Nephron progenitor cell (in vitro differentiated cells): ENCODE measurements around the gene GLIPR2.
A peak's percentile ranks its signal among the peaks of the same experiment; 100 is the strongest.

Experiments
- DNase-seq: peaks from one replicate; pipeline ENCODE4 v3.0.0; 2021
- H3K27ac Mint-ChIP-seq: 2 replicates; pipeline ENCODE4 v1.8.0; 2021; ENCODE audit warnings: mild to moderate bottlenecking, moderate library complexity, mixed read lengths
- H3K27me3 Mint-ChIP-seq: 2 replicates; pipeline ENCODE4 v1.8.0; 2021; ENCODE audit warnings: mild to moderate bottlenecking, low read depth, mixed read lengths; ENCODE audit not compliant: poor library complexity
- H3K36me3 Mint-ChIP-seq: 2 replicates; pipeline ENCODE4 v1.8.0; 2021; ENCODE audit warnings: low read depth, mixed read lengths
- H3K4me1 Mint-ChIP-seq: 2 replicates; pipeline ENCODE4 v1.8.0; 2021; ENCODE audit warnings: mixed read lengths
- H3K4me3 Mint-ChIP-seq: 2 replicates; pipeline ENCODE4 v1.8.0; 2021; ENCODE audit warnings: mild to moderate bottlenecking, moderate library complexity, mixed read lengths
- H3K9me3 Mint-ChIP-seq: 2 replicates; pipeline ENCODE4 v1.8.0; 2021; ENCODE audit warnings: mild to moderate bottlenecking, moderate library complexity, mixed read lengths
- CTCF ChIP-seq: fragments of 200-600 bp; sonication (generic); IDR thresholded peaks from 2 replicates; pipeline ENCODE4 v1.5.0; 2021; ENCODE audit warnings: antibody characterized with exemption

GLIPR2 gene

DNA sequence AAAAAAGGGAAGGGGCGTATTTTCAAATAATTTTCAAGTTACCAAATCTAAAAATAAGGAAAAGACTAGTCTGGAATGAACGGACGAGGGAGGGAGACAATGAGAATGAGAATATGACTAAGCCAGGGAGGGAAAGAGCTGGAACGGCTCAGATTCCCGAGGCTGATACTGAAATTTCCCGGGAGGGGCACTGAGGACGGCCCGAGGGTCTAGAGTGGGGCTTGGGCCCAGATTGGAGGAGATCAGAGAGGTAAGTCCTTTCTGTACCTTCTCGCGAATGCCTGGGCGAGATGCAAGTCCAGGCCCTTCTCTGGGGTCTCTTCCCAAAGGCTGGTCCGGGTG lies 29.3 kb downstream of the GLIPR2 start:
- peaks cover 8% of the 10 kb centered on the region for H3K36me3 Mint-ChIP-seq
- peaks cover 61% of the 10 kb centered on the region for H3K4me1 Mint-ChIP-seq
- no peak overlapping the region for H3K27ac Mint-ChIP-seq
- H3K27me3 Mint-ChIP-seq, result peaks cover 4% of the 10 kb centered on the region
- no peaks in the 10 kb centered on the region for H3K9me3 Mint-ChIP-seq
- DNase-seq, result no peak
- H3K4me3 Mint-ChIP-seq, result no peak overlapping the region
- no peak for TF ChIP-seq CTCF

DNA sequence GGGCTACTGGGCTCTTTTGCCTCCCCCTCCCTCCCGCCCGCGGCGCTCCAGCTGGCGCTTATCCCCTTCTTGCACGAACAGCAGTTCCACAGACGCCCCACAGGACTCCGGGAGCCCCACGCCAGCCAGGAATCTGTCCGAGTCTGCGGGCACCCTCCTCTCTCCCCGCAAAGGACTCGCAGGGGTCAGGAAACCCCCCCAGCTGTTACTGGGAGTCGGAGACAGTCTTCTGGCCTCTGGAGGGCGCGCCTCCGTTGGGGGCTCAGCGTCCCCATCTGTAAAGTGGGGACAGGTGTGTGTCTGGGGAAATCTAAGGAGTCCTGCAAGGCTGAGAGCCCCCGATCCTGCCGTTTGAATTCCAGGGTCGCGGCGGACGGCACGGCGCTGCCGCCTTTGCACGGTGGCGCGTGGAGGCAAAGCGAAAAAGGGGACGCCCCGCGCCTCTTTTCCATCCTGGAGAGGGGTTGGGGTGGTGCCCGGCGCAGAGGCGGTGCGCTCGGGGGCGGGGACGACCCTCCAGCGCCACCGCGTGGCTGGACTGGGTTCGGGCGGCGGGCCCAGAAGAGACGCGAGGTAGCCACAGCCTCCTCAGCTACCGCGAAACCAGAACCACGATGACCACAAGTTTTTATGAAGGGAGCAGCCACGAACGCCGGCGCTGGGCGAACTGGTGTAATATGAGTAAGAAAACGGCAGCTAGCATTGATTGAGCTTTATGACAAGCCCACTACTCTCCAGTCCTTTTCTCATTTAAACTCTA lies 29.8 kb downstream of the GLIPR2 start:
- peak; percentile 89 for DNase-seq
- Mint-ChIP-seq H3K36me3 (peaks cover 4% of the 10 kb centered on the region), H3K9me3 (no peaks in the 10 kb centered on the region), H3K27ac (no peak overlapping the region), H3K27me3 (peaks cover 4% of the 10 kb centered on the region), H3K4me3 (peak overlapping the region; percentile 48), H3K4me1 (peaks cover 55% of the 10 kb centered on the region)
- TF ChIP-seq CTCF, result peak; percentile 93

DNA sequence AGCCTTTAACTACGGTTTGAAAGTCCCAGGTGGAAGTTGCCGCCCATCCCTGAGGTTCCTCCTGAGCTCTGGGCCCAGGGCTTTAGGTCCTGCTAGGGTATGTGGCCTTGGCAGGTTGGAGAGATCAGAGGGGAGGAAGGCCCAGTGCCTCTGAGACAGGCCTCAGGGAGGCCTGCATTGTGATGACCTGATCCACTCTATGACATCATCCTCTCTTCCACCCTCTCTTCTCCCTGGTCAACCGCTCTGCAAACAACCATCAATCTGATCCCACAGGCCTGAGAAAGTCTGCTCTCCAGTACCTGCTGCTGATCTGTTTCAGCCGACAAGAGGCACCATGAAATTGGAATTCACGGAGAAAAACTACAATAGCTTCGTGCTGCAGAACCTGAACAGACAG lies 32.6 kb downstream of the GLIPR2 start, which contains the start of gene CCIN:
CCIN (plus strand) TSS at position 223 of the 400 bp plus-strand sequence; CDS start at position 338, 115 bp downstream.
- no peaks in the 10 kb centered on the region for H3K27me3 Mint-ChIP-seq
- DNase-seq, result no peak
- TF ChIP-seq CTCF, result no peak
- H3K9me3 Mint-ChIP-seq, result no peaks in the 10 kb centered on the region
- H3K4me1 Mint-ChIP-seq, result peaks cover 32% of the 10 kb centered on the region
- H3K4me3 Mint-ChIP-seq, result no peak within 1 kb of the TSS
- H3K27ac Mint-ChIP-seq, result no peak within 1 kb of the TSS
- H3K36me3 Mint-ChIP-seq, result no peaks in the 10 kb centered on the region

GRCh38 chr9:36169708-36170107 lies 33.2 kb downstream of the GLIPR2 start:
- Mint-ChIP-seq H3K4me3 (no peak overlapping the region), H3K27ac (no peak overlapping the region), H3K36me3 (no peaks in the 10 kb centered on the region), H3K4me1 (peaks cover 32% of the 10 kb centered on the region), H3K27me3 (no peaks in the 10 kb centered on the region), H3K9me3 (no peaks in the 10 kb centered on the region)
- no peak for DNase-seq
- no peak for TF ChIP-seq CTCF

DNA sequence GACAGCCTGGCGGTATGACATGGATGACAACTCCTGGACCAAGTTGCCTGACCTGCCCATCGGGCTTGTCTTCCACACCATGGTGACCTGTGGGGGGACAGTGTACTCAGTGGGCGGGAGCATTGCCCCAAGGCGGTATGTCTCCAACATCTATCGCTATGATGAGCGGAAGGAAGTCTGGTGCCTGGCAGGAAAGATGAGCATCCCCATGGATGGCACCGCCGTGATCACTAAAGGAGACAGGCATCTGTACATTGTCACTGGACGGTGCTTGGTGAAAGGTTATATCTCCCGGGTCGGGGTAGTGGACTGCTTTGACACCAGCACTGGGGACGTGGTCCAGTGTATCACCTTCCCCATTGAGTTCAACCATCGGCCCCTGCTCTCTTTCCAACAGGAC lies 34.0 kb downstream of the GLIPR2 start:
- no peaks in the 10 kb centered on the region for H3K9me3 Mint-ChIP-seq

More for the DNA sequence above, 34.0 kb downstream of the GLIPR2 start:
- Mint-ChIP-seq H3K36me3 (no peaks in the 10 kb centered on the region), H3K4me3 (no peak overlapping the region), H3K4me1 (peaks cover 31% of the 10 kb centered on the region), H3K27me3 (no peaks in the 10 kb centered on the region), H3K27ac (no peak overlapping the region)
- TF ChIP-seq CTCF, result no peak
- DNase-seq, result no peak
